AG04450 (cell line): ENCODE results near the gene PTGR1. TPM values are rescaled to one million over a fixed set of nuclear protein-coding genes. Genes with fewer than 3 reads are reported as not detected.
"Not testable (repeated sequence)": the region's sequence is repeated elsewhere in the genome, so short reads cannot be mapped to it uniquely, and the experiment has no call there.

ENCODE experiments used
- CTCF ChIA-PET: fragments of 300-600, 350-600 bp; formaldehyde crosslinking; extraction: SDS; loops from one replicate; lab custom pipeline; 2022; ENCODE audit warnings: antibody characterized with exemption, inconsistent platforms; lab: Charles Lee
- POLR2A ChIA-PET: fragments of 350-600 bp; formaldehyde crosslinking; extraction: SDS; loops from one replicate; lab custom pipeline; 2021; ENCODE audit warnings: antibody characterized with exemption, inconsistent platforms; lab: Yijun Ruan, JAX
- DNase-seq: peaks from one replicate; pipeline ENCODE4 v3.0.0-alpha.2; 2011; ENCODE audit warnings: low read depth, low spot score
- H3K27ac ChIP-seq: one replicate; pipeline ENCODE4 v1.5.1; 2012; ENCODE audit warnings: low read depth, low read length, control low read depth
- H3K27me3 ChIP-seq: one replicate; pipeline ENCODE4 v1.6.0; 2012; ENCODE audit warnings: low read length; ENCODE audit not compliant: control insufficient read depth, insufficient read depth
- H3K4me3 ChIP-seq: 2 replicates; pipeline ENCODE4 v1.5.1; 2011; ENCODE audit warnings: mild to moderate bottlenecking, low read depth, low read length, control low read depth
- H3K9me3 ChIP-seq: 2 replicates; pipeline ENCODE4 v1.5.1; 2012; ENCODE audit warnings: low read length; ENCODE audit not compliant: control insufficient read depth, insufficient read depth
- polyA plus RNA-seq: library from polyadenylated mRNA; depleted of rRNA; stranded (reverse); fragments of >200 nt; gene quantifications from 2 replicates; pipeline ENCODE4 v1.2.3, GENCODE V29; 2011
- TF ChIP-seq, protein P1 (sequence below): IDR thresholded peaks from 2 replicates; pipeline ENCODE4 v1.5.1; 2011; ENCODE audit warnings: low read depth, low read length, control low read depth, inconsistent platforms

The PTGR1 gene
- polyA plus RNA-seq, 1 experiment, result 173 TPM

DNA sequence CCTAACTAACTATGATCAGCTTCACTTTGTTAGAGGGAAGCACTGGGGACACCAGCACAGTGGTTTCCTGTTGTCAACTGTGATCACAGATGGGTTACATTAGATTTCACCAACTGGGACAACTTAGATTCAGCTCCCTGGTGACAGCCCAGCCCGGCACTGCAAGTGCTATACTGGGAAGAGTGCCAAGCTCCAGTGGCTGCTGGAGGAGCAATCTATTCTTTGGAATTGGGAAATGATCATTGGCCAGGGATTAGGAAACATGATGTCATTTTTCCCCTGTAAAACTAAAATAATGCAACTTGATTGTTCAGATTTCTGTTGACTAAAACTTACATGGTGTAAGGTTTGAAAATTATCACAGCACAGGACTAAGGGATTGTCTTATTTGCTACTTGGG is 33.2 kb downstream of the PTGR1 start:
- no peak overlapping the region for H3K4me3 ChIP-seq
- peaks cover 38% of the 10 kb centered on the region for H3K9me3 ChIP-seq
- H3K27ac ChIP-seq, result no peak overlapping the region
- ChIA-PET POLR2A (no interaction called here), CTCF (no interaction called here)
- H3K27me3 ChIP-seq, result no peaks in the 10 kb centered on the region
- TF ChIP-seq, protein P1, sequence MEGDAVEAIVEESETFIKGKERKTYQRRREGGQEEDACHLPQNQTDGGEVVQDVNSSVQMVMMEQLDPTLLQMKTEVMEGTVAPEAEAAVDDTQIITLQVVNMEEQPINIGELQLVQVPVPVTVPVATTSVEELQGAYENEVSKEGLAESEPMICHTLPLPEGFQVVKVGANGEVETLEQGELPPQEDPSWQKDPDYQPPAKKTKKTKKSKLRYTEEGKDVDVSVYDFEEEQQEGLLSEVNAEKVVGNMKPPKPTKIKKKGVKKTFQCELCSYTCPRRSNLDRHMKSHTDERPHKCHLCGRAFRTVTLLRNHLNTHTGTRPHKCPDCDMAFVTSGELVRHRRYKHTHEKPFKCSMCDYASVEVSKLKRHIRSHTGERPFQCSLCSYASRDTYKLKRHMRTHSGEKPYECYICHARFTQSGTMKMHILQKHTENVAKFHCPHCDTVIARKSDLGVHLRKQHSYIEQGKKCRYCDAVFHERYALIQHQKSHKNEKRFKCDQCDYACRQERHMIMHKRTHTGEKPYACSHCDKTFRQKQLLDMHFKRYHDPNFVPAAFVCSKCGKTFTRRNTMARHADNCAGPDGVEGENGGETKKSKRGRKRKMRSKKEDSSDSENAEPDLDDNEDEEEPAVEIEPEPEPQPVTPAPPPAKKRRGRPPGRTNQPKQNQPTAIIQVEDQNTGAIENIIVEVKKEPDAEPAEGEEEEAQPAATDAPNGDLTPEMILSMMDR, result no peak
- no peak for DNase-seq

DNA sequence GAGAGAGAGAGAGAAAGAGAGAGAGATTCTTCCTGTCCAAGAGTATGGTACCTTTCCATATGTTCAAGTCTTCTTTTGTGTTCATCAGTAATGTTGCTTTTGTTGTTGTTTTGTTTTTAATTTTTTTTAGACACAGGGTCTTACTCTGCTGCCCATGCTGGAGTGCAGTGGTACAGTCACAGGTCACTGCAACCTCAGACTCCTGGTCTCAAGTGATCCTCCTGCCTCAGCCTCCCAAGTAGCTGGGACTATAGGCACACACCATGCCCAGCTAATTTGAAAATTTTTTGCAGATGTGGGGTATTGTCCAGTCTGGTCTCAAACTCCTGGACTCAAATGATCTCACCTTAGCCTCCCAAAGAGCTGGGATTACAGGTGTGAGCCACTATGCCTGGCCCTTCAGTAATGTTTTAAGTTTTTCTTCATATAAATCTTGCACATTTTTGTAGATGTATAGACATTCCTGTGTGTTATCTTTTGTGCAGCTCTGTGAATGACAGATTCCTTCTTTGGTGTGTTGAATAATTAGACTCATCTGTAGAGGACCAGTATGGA is 38.2 kb downstream of the PTGR1 start:
- Histone ChIP-seq H3K9me3 (peaks cover 30% of the 10 kb centered on the region), H3K4me3 (no peak overlapping the region), H3K27ac (no peak overlapping the region), H3K27me3 (no peaks in the 10 kb centered on the region)
- no peak for DNase-seq
- ChIA-PET POLR2A (interaction anchor here (0.7 kb wide), 1 partner anchor 11 kb away, joined by 3 read pairs; no protein-coding TSS in a partner anchor), CTCF (no interaction called here)
- TF ChIP-seq, protein P1, result no peak

DNA sequence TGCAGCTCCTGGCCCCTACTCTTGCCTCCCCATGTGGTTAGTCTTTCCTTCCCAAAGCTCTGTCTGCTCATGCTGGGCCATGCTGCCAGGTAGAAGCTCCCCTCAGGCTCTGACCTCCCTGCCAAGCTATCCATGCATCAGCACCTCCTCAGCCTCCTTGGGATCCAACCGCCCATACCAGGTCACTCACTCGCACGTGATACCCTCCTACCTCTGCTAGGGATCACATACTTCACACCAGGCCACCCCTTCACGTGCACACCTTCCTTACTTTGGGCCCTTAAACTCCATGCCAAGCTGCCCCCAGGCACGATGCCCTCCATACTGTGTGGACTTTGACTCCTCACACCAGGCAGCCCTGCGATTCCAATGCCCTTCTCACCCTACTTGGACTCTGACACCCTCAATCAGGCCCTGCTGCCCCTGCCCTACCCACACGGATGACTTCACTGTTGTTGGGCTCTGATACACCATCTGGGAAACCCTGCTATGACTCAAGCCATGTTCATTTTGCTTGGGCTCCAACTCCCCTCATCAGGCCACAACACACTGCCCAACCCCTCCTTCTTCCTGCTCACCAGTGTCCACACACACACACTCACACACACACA is 40.3 kb downstream of the PTGR1 start:
- CTCF ChIA-PET, result no interaction called here
- no peak for DNase-seq

DNA sequence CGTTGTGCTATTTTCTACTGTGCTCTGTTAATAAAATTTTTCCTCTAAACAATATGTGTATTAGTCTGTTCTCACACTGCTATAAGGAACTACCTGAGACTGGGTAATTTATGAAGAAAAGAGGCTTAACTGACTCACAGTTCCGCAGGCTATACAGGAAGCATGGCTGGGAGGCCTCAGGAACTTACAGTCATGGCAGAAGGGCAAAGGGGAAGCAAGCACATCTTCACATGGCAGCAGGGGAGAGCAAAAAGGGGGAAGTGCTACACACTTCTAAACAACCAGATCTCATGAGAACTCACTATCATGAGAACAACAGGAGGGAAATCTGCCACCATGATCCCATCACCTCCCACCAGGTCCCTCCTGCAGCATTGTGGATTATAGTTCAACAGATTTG is 44.0 kb downstream of the PTGR1 start:
- DNase-seq, H3K27me3 ChIP-seq, CTCF ChIA-PET, H3K27ac ChIP-seq, H3K4me3 ChIP-seq, POLR2A ChIA-PET: not testable (repeated sequence)
- H3K9me3 ChIP-seq, result peaks cover 35% of the 10 kb centered on the region

More for the DNA sequence above, 40.3 kb downstream of the PTGR1 start:
- TF ChIP-seq, protein P1, result no peak
- Histone ChIP-seq H3K9me3 (peaks cover 33% of the 10 kb centered on the region), H3K4me3 (no peak overlapping the region), H3K27me3 (no peaks in the 10 kb centered on the region), H3K27ac (no peak overlapping the region)
- POLR2A ChIA-PET, result no interaction called here

DNA sequence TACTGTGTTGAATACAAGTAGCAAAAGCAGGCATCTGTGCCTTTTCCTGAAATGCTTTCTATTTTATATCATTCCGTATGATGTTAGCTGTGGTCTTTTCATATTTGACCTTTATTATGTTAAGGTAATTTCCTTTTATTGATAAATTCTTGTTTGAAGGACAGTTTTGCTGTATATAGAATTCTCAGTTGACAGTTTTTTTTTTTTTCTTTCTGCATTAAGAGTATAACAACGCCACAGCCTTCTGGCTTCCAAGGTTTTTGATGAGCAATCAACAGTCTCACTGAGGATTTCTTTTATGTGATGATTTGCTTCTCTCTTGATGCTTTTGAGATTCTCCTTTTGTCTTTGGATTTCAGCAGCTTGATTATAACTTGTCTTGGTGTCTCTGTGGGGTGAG is 50.8 kb downstream of the PTGR1 start:
- ChIA-PET CTCF (no interaction called here), POLR2A (no interaction called here)

More for the DNA sequence above, 50.8 kb downstream of the PTGR1 start:
- Histone ChIP-seq H3K9me3 (peaks cover 19% of the 10 kb centered on the region), H3K4me3 (no peak overlapping the region), H3K27me3 (no peaks in the 10 kb centered on the region), H3K27ac (no peak overlapping the region)
- no peak for DNase-seq
- TF ChIP-seq, protein P1, result no peak
